ENCODE measurements around the gene BPI.

BPI gene

GRCh38 chr20:38256966-38257365 lies 47.0 kb upstream of the BPI start:
- Histone ChIP-seq H3K9me2 (ENCODE audit: low read depth, low read length) (no peaks in the 10 kb centered on the region), H3K4me2 (ENCODE audit: low read length) (no peak overlapping the region), H3F3A (ENCODE audit: insufficient read depth, low read length) (no peaks in the 10 kb centered on the region), H3K36me3 (ENCODE audit: insufficient read depth, low read length) (no peaks in the 10 kb centered on the region), H4K20me1 (ENCODE audit: insufficient read depth, low read length) (no peaks in the 10 kb centered on the region), H3K27ac (ENCODE audit: low read depth, low read length, poor library complexity, severe bottlenecking) (no peak overlapping the region), H3K4me1 (ENCODE audit: insufficient read depth, low read length, severe bottlenecking) (no peaks in the 10 kb centered on the region), H3K27me3 (ENCODE audit: insufficient read depth, low read length) (no peaks in the 10 kb centered on the region), H3K9me3 (ENCODE audit: low read length) (no peaks in the 10 kb centered on the region), H2AFZ (ENCODE audit: low read length) (no peak overlapping the region), H3K9ac (ENCODE audit: low read length) (no peak overlapping the region), H3K4me3 (ENCODE audit: low read depth, low read length, poor library complexity, severe bottlenecking) (no peak overlapping the region), H3K79me2 (ENCODE audit: insufficient read depth, low read length) (no peaks in the 10 kb centered on the region)
- TF ChIP-seq, protein P1, sequence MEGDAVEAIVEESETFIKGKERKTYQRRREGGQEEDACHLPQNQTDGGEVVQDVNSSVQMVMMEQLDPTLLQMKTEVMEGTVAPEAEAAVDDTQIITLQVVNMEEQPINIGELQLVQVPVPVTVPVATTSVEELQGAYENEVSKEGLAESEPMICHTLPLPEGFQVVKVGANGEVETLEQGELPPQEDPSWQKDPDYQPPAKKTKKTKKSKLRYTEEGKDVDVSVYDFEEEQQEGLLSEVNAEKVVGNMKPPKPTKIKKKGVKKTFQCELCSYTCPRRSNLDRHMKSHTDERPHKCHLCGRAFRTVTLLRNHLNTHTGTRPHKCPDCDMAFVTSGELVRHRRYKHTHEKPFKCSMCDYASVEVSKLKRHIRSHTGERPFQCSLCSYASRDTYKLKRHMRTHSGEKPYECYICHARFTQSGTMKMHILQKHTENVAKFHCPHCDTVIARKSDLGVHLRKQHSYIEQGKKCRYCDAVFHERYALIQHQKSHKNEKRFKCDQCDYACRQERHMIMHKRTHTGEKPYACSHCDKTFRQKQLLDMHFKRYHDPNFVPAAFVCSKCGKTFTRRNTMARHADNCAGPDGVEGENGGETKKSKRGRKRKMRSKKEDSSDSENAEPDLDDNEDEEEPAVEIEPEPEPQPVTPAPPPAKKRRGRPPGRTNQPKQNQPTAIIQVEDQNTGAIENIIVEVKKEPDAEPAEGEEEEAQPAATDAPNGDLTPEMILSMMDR (IDR thresholded peaks at IDR 0.05; ENCODE audit: low read length): no peak
- TF ChIP-seq EZH2 (IDR thresholded peaks at IDR 0.05; ENCODE audit: borderline replicate concordance, low read length): no peak

DNA sequence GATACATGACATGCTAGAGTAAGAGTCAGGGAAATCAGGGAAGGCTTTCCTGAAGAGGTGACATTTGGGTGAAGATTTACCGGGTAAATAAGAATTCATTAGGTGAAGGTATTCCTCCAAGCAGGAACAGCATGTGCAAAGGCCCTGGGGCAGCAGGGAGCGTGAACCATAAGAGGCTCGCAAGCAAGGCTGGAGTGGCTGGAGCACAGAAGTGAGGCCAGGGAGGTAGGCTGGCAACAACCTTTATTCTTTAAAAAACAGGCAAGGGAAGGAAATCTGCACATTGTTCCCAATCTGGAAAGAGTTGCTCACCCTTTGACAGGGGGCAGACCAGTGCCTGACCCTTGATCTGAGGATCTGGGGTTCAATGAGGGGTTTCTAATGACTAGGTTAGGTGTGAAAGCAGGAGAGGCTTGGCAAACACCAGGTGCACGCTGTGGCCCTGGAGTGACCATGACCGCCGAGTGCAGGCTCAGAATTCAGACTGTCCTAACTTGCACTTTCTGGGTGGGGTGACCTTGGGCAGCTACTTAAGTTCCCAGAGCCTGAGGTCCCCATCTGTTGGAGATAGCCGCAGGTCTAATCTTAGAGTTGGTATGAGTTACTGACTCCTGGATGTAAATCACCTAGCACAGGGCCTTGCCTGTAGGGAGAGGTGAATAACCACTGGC lies 45.3 kb upstream of the BPI start:
- TF ChIP-seq EZH2 (IDR thresholded peaks at IDR 0.05; ENCODE audit: borderline replicate concordance, low read length): no peak
- TF ChIP-seq, protein P1 (IDR thresholded peaks at IDR 0.05; ENCODE audit: low read length): no peak
- H3K27ac ChIP-seq (ENCODE audit: low read depth, low read length, poor library complexity, severe bottlenecking): no peak overlapping the region
- no peaks in the 10 kb centered on the region for H3K79me2 ChIP-seq (ENCODE audit: insufficient read depth, low read length)
- H3K27me3 ChIP-seq (ENCODE audit: insufficient read depth, low read length): 0 out of 2 replicates have a peak, but pooled peaks cover 4% of the 10 kb centered on the region
- H3K4me1 ChIP-seq (ENCODE audit: insufficient read depth, low read length, severe bottlenecking): no peaks in the 10 kb centered on the region
- no peaks in the 10 kb centered on the region for H3F3A ChIP-seq (ENCODE audit: insufficient read depth, low read length)
- H3K4me3 ChIP-seq (ENCODE audit: low read depth, low read length, poor library complexity, severe bottlenecking): no peak overlapping the region
- no peaks in the 10 kb centered on the region for H3K36me3 ChIP-seq (ENCODE audit: insufficient read depth, low read length)
- no peaks in the 10 kb centered on the region for H3K9me2 ChIP-seq (ENCODE audit: low read depth, low read length)
- no peaks in the 10 kb centered on the region for H3K9me3 ChIP-seq (ENCODE audit: low read length)
- no peak overlapping the region for H3K9ac ChIP-seq (ENCODE audit: low read length)
- no peak overlapping the region for H3K4me2 ChIP-seq (ENCODE audit: low read length)
- H2AFZ ChIP-seq (ENCODE audit: low read length): no peak overlapping the region
- no peaks in the 10 kb centered on the region for H4K20me1 ChIP-seq (ENCODE audit: insufficient read depth, low read length)

- TF ChIP-seq EZH2 (IDR thresholded peaks at IDR 0.05; ENCODE audit: borderline replicate concordance, low read length): no peak
- TF ChIP-seq, protein P1 (IDR thresholded peaks at IDR 0.05; ENCODE audit: low read length): no peak
- Histone ChIP-seq H3K4me2 (ENCODE audit: low read length) (no peak overlapping the region), H3K9me3 (ENCODE audit: low read length) (no peaks in the 10 kb centered on the region), H3F3A (ENCODE audit: insufficient read depth, low read length) (no peaks in the 10 kb centered on the region), H4K20me1 (ENCODE audit: insufficient read depth, low read length) (no peaks in the 10 kb centered on the region), H3K36me3 (ENCODE audit: insufficient read depth, low read length) (no peaks in the 10 kb centered on the region), H3K9me2 (ENCODE audit: low read depth, low read length) (no peaks in the 10 kb centered on the region), H3K79me2 (ENCODE audit: insufficient read depth, low read length) (no peaks in the 10 kb centered on the region), H2AFZ (ENCODE audit: low read length) (no peak overlapping the region), H3K9ac (ENCODE audit: low read length) (no peak overlapping the region), H3K27ac (ENCODE audit: low read depth, low read length, poor library complexity, severe bottlenecking) (no peak overlapping the region), H3K27me3 (ENCODE audit: insufficient read depth, low read length) (0 out of 2 replicates have a peak, but pooled peaks cover 4% of the 10 kb centered on the region), H3K4me1 (ENCODE audit: insufficient read depth, low read length, severe bottlenecking) (no peaks in the 10 kb centered on the region), H3K4me3 (ENCODE audit: low read depth, low read length, poor library complexity, severe bottlenecking) (no peak overlapping the region)
Observed at GRCh38 chr20:38260025-38260377, 44.0 kb upstream of the BPI start.
